Prostate gland (tissue), 2 donors: ENCODE results near the gene PAPSS1. TPM values are rescaled to one million over a fixed set of nuclear protein-coding genes. Genes with fewer than 3 reads are reported as not detected.

Experiments used
- DNase-seq: peaks from one replicate; pipeline ENCODE4 v3.0.0-alpha.2; 2019; ENCODE audit warnings: low spot score
- H3K27ac ChIP-seq, 2 donors: fragments of 200-600 bp; sonication (generic); 2 replicates each; pipeline ENCODE4 v1.5.1; 2017 to 2019
- H3K27me3 ChIP-seq: fragments of 200-600 bp; sonication (generic); replicated peaks from 2 replicates; pipeline ENCODE4 v1.5.1; 2019; ENCODE audit not compliant: insufficient read depth
- H3K36me3 ChIP-seq, 2 donors: fragments of 200-600 bp; sonication (generic); 1 replicate in 1 of 2; 2 replicates in 1 of 2; pipeline versions ENCODE4 v1.5.1 to v1.8.1; 2017 to 2019
- H3K4me1 ChIP-seq: fragments of 200-600 bp; sonication (generic); replicated peaks from 2 replicates; pipeline ENCODE4 v1.5.1; 2019
- H3K4me3 ChIP-seq, 2 donors: fragments of 200-600 bp; sonication (generic); 2 replicates each; pipeline ENCODE4 v1.5.1; 2017 to 2019
- H3K9me3 ChIP-seq: fragments of 200-600 bp; sonication (generic); 2 replicates; pipeline ENCODE4 v1.5.1; 2017
- POLR2A ChIP-seq: fragments of 450-650 bp; IDR thresholded peaks from one replicate; pipeline ENCODE4 v1.6.1; 2016; ENCODE audit warnings: antibody characterized with exemption, mild to moderate bottlenecking
- POLR2AphosphoS5 ChIP-seq: sonication (generic); formaldehyde crosslinking; IDR thresholded peaks from one replicate; pipeline ENCODE4 v1.6.1; 2017; ENCODE audit warnings: antibody characterized with exemption
- WGBS: methylation state at CpG from one replicate; pipeline ENCODE4 v1.1.5; 2018; 5-methylcytosine and 5-hydroxymethylcytosine counted together
- intact Hi-C: fragments of 100-400 bp; cut with DNase I; formaldehyde crosslinking; loops from one replicate; pipeline ENCODE4 v1.14.2; 2022
- total RNA-seq, 2 donors: library from RNA; depleted of rRNA; stranded (reverse); fragments of >200 nt; gene quantifications; one replicate each; pipeline ENCODE4 v1.1.0, GENCODE V29; 2016
- TF ChIP-seq, protein P1 (sequence below), 4 experiments: fragments of 200-600 bp in 2 of 4; fragments of 450-650 bp in 2 of 4; sonication (generic) in 2 of 4; IDR thresholded peaks; 1 replicate in 3 of 4; 2 replicates in 1 of 4; pipeline ENCODE4 v1.5.1; 2016 to 2019; ENCODE audit warnings: antibody characterized with exemption in 4 of 4, mild to moderate bottlenecking in 2 of 4, moderate library complexity in 2 of 4

Gene PAPSS1
- total RNA-seq, 2 donors from 2014 or later, result 38.3 to 74.6 TPM

DNA sequence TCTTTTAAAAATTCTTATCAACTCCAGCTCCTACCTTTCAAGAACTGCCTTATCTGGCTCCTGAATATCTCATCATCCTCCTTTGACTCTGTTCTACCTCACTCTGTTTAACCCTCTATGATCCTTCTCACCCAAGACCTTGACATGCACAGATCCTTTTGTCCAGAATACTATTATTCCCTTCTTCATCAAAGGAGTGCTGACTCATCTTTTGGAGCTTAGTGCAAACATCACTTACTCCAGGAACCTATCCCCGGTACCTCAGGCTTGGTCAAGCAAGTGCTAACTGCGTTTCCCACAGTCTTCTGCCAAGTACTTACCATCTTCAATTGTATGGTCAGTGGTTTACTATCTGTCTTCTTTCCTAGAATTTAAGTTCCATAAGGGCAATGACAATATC lies 96.0 kb downstream of the PAPSS1 start:
- WGBS, result 95% methylated on average over 2 of the region's 2 CpGs
- H3K9me3 ChIP-seq, result no peaks in the 10 kb centered on the region
- TF ChIP-seq POLR2AphosphoS5 (no peak), POLR2A (no peak)
- TF ChIP-seq, protein P1, sequence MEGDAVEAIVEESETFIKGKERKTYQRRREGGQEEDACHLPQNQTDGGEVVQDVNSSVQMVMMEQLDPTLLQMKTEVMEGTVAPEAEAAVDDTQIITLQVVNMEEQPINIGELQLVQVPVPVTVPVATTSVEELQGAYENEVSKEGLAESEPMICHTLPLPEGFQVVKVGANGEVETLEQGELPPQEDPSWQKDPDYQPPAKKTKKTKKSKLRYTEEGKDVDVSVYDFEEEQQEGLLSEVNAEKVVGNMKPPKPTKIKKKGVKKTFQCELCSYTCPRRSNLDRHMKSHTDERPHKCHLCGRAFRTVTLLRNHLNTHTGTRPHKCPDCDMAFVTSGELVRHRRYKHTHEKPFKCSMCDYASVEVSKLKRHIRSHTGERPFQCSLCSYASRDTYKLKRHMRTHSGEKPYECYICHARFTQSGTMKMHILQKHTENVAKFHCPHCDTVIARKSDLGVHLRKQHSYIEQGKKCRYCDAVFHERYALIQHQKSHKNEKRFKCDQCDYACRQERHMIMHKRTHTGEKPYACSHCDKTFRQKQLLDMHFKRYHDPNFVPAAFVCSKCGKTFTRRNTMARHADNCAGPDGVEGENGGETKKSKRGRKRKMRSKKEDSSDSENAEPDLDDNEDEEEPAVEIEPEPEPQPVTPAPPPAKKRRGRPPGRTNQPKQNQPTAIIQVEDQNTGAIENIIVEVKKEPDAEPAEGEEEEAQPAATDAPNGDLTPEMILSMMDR (IDR thresholded peaks at IDR 0.05), result no peak
- no peak overlapping the region for H3K4me3 ChIP-seq
- no peak for DNase-seq
- H3K27ac ChIP-seq, result no peak overlapping the region
- H3K4me1 ChIP-seq, result peaks cover under 1% of the 10 kb centered on the region
- H3K27me3 ChIP-seq, result no peaks in the 10 kb centered on the region
- H3K36me3 ChIP-seq, result no peaks in the 10 kb centered on the region
- intact Hi-C loops, result no loop called here

DNA sequence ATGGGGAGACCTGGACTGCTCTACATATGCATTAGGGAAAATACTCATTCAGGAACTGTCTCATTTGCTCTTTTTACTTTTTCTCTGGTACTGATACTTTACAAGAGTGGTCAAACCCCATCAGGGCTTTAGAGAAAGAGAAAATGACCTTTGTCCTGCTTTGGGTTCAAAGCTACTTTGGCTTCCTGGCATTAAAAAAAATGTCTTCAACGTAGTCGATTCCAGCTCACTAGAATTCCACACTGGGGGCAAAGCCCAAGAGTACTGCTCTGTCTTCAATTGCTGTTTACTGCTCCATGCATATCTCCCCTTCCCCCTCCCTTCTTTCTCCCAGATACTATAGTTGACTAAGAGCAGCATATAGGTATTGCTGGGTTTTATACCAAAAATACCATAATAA lies 98.0 kb downstream of the PAPSS1 start:
- intact Hi-C loops, result no loop called here
- Histone ChIP-seq H3K36me3 (no peaks in the 10 kb centered on the region), H3K4me3 (no peak overlapping the region), H3K27me3 (no peaks in the 10 kb centered on the region), H3K27ac (no peak overlapping the region), H3K9me3 (no peaks in the 10 kb centered on the region), H3K4me1 (no peaks in the 10 kb centered on the region)
- no peak for DNase-seq
- TF ChIP-seq POLR2A (no peak), POLR2AphosphoS5 (no peak)
- TF ChIP-seq, protein P1 (IDR thresholded peaks at IDR 0.05), result no peak
- WGBS, result 97% methylated on average over 2 of the region's 2 CpGs

DNA sequence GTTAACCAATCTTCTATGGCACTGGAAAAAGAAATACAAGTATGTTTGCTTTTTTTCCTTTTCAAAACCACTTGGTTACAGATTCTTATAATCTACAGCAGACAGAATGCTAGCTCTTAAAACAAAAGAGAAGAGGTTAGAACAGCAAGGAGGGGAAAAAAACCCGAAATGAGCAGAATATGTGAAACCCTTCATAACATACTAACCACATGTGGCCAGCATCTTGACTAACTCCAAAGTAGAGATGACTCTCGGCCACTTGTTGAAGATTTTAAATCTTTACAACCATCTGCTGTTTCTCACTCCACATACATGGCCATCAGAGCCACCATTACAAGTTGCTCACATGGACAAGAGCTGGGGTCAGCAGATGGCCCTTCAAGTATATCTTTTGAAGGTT lies 100.3 kb downstream of the PAPSS1 start:
- Histone ChIP-seq H3K27me3 (no peaks in the 10 kb centered on the region), H3K36me3 (no peaks in the 10 kb centered on the region), H3K4me3 (no peak overlapping the region), H3K4me1 (no peaks in the 10 kb centered on the region), H3K27ac (no peak overlapping the region), H3K9me3 (no peaks in the 10 kb centered on the region)
- 85% methylated on average over 2 of the region's 2 CpGs for WGBS
- TF ChIP-seq POLR2A (no peak), POLR2AphosphoS5 (no peak)
- TF ChIP-seq, protein P1 (IDR thresholded peaks at IDR 0.05), result no peak
- intact Hi-C loops, result no loop called here
- DNase-seq, result no peak

DNA sequence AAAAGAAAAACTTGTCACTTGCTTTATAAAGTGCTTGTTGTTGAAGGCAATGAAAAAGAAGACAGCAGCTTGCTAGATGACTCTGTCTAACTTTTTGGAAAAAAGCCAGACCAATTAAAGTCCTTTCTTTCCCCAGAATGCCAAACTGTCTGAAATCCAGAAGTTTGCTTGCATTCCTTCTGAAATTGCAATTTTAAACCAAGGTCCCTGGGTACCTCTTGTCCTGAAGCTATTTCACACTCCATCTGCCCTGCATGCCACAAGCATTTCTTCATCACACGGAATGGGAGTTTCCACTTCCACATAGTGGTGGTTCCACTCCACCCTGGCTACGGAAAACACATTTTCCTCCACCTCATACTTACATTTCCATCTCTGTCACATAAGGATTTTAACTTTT lies 101.0 kb downstream of the PAPSS1 start:
- Histone ChIP-seq H3K36me3 (no peaks in the 10 kb centered on the region), H3K9me3 (no peaks in the 10 kb centered on the region), H3K4me1 (no peaks in the 10 kb centered on the region), H3K27ac (no peak overlapping the region), H3K27me3 (no peaks in the 10 kb centered on the region), H3K4me3 (no peak overlapping the region)
- intact Hi-C loops, result no loop called here
- TF ChIP-seq, protein P1 (IDR thresholded peaks at IDR 0.05), result no peak
- no peak for TF ChIP-seq POLR2AphosphoS5
- TF ChIP-seq POLR2A, result no peak
- 45% methylated on average over 2 of the region's 2 CpGs for WGBS
- no peak for DNase-seq

DNA sequence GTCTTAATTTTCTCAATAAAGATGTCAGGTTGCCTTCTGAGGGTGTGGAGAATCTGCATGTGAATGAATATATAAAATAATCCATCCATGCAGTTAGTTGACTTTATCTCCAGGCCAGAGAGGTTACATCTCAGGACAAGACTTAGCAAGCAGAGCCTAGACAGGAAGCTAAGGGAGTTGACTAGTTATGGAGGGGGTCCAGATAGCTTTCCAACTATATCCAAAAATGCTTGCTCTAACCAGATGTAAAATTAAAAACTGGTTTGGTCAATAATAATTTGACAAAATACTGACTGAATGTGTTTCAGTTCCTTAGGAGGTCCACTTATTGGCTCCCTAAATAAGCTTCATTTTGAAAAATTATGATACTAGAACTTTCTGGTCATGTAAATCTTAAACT lies 101.4 kb downstream of the PAPSS1 start:
- no peak overlapping the region for H3K27ac ChIP-seq
- intact Hi-C loops, result no loop called here
- TF ChIP-seq, protein P1 (IDR thresholded peaks at IDR 0.05), result no peak
- TF ChIP-seq POLR2AphosphoS5, result no peak
- no peak for TF ChIP-seq POLR2A

More for the DNA sequence above, 101.4 kb downstream of the PAPSS1 start:
- Histone ChIP-seq H3K4me3 (no peak overlapping the region), H3K27me3 (no peaks in the 10 kb centered on the region), H3K36me3 (no peaks in the 10 kb centered on the region), H3K9me3 (no peaks in the 10 kb centered on the region), H3K4me1 (no peaks in the 10 kb centered on the region)
- DNase-seq, result no peak
